Hematopoietic multipotent progenitor cell treated with erythropoietin and hydrocortisone succinate and interleukin-3 and kit ligand, for 6 days (in vitro differentiated cells): ENCODE measurements around the gene EPAS1.
A peak's percentile ranks its signal among the peaks of the same experiment; 100 is the strongest.
"Not testable (repeated sequence)": the region's sequence is repeated elsewhere in the genome, so short reads cannot be mapped to it uniquely, and the experiment has no call there.

Experiments
- DNase-seq: peaks from one replicate; pipeline ENCODE4 v3.0.0-alpha.2; 2015

The EPAS1 gene

DNA sequence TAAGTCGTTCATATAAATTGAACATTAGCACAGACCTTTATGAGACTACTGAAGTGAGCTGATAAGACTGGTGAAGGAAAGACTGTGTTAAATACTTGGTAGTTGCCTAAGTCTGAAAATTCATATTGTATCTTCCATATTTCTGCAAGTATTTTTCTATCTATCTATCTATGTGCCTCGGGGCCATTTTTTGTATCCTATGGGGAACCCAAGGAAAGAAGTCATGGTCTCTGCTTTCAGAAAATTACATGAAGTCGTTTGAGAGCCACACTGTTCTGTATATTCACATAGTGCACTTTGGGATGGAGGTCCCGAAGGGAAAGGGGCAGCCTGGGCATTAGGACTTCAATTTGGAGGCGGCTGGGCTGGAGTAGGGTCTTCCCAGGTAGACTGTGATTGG is 89.6 kb downstream of the EPAS1 start:
- DNase-seq: no peak

DNA sequence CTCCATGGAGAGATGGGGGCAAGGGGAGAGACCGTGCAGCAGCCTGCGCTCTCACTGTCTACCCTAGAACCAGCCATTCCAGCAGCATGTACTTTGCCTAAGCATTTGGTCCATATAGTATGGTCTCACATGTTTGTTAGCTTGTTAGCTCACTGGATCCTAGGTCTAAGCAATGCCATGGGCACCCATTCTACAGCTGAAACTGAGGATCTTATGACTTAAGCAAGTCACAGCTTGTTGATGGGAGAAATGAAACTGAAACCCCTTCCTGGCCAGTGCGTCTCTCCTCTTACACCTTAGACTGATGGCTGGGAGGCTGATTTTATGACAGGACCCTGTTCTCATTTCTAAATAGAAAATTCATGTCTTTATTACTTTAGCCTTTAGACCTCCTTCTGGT is 90.1 kb downstream of the EPAS1 start:
- DNase-seq: no peak

DNA sequence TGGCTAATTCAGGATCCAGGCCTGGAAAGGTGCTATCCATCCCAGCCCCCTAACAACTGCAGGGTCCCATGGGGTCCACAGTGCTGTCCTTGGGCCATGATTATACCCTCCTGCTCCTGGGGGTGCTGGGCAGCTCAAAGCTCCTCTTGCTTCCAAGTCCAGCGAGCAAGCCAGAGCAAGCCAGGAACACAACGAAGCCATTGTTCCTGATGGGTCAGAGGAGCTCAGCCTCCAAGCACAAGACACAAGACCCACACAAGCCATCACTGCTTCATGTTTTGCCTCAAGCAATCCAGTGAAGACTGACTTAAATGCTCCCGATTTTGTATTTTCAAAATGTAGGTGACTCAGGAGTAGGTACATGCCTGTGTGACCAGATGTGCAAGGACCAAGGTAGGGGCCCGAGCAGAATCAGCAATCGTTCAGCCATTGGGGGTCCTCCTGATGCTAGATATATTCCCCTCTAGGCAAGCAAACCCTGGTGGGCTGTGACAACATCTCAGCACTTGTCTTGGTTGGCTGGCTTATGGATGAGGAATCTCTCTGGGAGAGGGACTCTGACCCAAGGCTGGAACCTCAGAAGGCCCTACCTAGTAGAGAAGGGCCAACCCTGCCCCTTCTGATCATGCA is 90.8 kb downstream of the EPAS1 start:
- DNase-seq: no peak

DNA sequence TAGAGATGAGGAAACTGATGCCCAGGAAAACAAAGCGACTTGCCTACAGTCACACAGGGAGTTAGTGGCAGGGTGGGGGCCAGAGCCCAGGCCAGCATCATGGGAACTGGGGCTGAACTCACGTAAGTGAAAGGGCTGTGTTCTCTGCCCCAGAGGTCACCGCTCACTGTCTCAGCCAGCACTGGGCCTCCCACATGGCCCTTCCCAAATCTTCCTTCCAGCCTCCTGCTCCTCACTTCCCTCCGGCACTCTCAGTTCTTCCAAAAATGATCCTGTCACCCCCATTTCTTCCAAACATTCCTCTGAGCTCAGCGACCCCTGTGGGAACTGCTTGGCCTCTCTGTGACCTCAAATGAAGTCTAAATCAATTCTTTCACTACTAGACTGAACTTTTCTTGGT is 91.7 kb downstream of the EPAS1 start:
- DNase-seq: no peak

DNA sequence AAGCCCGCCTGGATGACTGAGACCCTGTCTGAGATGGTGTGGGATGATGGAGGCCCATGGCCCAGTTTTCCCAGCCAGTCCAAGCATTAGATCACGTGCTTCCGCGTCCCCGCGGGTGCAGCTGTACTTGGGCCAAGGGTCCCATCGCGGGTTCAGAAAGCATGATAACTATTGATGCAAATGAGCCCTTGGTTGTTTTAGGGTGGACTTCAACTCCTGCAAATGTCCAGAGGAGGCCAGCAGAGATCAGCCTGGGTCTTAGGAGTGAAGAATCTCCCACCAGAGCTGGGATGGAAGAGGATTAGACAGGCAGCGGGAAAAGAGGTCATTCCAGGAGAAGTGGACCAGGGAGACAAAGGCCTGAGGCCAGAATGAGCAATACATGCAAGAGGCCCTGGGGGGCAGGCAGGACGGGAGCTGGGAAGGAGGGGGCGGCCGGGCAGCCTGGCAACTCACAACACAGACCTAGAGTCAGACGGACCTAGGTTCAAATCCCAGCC is 92.3 kb downstream of the EPAS1 start:
- DNase-seq: no peak

DNA sequence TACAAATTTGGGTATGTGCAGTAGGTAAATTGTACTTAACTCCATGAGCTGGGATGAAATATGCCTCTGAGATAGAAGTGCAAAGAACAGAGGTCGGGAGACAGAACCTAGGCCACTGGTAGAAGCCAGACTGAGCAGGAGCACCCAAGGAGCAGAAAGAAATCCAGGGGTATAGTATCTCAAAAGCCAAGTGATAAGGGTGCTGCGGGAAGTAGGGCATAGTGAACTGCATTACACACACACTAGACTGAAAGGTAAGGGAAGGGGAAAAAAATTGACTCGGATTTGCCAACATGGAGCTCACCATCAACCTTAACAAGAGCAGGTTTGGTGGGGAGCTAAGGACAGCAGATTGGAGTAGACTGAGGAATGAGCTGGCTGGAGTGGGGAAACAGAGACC is 92.8 kb downstream of the EPAS1 start:
- DNase-seq: no peak

DNA sequence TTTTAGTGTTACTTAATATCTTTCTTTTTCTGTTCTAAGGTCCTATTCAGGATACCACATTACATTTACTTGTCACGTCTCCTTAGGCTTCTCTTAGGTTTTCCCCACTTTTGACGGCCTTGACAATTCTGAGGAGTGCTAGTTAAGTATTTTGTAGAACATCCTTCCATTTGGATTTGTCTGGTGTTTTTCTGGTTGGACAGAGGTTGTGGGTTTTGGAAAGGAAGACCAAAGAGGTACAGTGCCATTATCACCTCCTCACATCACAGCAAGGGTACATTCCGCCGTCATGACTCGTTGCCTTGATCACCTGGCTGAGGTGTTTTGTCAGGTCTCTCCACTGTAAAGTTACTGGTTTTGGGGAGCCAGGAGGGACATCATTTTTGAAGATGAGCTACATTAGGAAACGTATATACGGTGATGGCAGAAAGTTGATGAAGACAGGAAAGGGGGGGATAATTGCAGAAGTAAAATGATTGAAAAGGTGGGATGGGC is 93.7 kb downstream of the EPAS1 start:
- no peak for DNase-seq

DNA sequence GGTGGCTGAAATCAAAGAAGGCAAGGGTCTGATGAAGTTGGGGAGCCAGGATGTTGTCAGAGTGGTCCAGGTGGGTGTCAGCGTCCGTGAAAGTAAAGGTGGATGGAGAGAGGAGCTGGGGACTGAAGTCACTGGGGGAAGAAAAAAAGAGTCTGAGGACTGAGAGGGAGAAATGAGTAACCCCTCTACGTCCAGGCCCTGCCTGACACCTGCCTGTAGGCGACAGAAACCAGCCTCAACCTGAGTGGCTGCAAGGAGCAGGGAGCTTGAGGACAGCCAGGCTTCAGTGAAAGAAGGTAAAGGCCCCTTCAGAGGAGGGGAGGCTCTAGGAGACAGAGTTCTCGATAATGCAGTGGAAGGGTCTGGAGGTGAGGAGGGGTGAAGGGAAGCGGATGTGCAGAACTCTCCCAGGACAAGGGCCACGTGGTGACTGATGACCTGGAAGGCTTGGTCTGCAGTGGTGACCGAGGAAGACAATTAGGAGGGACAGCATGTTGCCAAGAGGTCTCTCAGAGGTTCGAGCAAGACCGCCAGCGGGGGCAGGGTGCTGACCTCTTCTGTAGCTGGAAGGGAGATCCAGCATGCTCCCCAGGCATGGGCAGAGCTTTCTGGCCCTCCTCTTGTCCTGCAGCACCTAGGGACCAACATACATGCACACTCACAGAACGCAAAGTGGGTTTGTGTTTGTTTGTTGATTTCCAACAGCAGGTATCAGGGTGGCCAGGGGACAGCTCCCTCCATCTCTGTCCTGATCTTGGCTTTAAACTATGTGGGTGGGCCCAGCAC is 95.5 kb downstream of the EPAS1 start:
- DNase-seq: no peak

DNA sequence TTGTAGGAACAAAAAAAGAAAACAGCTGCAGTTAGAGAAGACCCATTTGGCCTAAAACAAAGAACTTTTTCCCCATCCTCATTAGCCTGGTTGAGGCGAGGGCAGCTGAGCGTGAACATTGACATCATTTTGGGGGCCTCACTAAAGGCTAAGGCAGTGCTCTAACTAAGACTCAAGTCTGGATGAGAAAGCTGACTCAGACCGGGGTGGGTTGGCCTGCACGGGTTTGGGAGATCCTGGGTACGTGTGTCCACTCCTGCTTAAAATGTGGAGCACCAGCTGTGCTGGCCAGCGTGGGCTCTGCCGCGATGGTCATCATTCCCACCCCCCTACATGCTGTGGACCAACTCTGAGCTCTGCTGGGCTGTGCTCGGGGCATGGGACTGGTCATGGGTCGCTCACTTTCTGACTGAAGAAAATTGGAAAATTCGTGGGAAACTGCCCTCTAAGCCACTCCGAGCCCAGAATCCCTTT is 96.2 kb downstream of the EPAS1 start:
- DNase-seq: no peak

DNA sequence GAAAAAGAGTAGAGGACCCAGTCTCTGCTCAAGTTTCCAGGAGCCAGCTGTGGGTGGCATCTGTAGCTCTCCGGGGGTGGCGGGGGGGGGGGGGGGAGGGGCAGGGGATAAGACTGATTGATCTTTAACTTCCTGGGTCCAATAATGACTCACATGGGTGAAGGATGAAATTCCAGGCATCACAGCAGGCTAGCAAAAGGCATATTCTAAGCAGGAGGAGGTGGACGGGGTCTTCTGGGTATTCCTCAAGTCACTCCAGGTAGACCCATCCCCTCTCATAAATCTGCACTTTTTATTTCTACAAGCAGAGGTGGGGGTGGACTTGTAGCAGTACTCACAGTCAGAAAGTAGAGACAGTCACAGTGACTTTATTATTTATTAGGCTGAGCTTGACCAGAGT is 96.7 kb downstream of the EPAS1 start:
- no peak for DNase-seq

DNA sequence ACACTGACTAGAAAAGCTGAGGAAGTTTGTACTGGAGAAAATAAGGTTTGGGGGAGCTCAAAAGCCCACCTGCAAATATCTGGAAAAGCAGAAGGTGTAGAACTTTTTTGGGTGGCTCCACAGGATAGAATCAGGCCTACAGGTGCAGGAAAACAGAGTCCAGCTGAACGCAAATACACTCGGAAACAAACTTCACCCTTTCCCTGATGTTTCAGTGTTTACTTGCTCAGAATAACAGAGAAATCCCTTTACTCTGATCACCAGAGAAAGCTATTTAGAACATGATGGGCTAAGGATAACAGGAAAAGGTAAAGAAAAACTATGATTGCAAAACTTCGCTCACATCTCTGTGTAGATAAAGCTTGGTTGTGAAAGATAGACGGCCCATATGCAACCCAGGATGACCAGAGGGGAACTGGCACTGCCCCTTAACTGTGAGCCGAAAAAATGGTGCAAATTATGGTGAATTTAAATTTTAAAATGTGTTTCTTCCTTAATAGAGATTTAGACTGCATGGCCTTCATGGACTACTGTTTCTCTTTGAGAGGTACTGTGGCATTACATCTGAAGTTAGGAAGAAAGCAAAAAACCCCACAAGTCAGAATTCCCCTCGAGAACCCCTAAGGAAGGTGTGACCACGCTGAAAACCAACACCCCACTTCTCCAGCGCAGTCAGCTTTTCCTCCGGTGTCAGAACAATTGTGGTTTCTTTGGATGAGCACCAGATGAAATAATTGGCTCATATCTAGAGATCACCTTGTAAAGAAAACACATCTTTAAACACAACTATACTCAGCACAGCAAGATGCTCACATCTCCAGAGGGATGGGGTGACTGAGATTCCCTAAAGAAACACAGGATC is 97.7 kb downstream of the EPAS1 start:
- peak; percentile 66 for DNase-seq

DNA sequence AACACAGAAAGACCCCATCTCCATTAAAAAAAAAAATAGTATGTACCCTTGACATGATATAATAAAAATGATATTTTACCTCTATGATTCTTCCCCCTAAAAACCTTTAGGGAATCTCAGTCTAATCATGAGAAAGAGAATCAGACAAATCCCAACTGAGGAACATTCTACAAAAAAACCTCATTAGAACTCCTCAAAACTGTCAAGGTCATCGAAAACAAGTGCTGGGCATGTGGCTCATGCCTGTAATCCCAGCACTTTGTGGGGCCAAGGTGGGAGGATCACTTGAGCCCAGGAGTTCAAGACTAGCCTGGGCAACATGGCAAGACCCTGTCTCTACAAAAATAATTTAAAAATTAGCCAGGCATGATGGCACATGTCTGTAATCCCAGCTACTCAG is 98.5 kb downstream of the EPAS1 start:
- not testable (repeated sequence) for DNase-seq

DNA sequence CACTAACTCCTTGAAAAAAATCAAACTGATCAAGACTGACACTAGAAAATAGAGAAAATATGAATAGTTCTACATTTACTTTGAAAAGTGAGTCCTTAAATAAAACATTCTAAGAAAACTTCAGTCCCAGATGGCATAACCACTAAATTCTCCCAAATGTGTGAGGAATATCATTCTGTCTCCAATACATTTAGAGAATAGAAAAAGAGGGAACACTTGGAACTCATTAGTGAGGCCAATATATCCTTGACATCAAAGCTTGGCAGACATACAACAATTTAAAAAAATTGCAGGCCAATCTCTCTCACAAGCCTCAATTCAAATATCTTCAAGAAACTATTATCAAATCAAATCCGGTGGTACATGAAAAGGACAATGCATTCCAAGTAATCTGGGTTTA is 102.8 kb downstream of the EPAS1 start:
- no peak for DNase-seq

DNA sequence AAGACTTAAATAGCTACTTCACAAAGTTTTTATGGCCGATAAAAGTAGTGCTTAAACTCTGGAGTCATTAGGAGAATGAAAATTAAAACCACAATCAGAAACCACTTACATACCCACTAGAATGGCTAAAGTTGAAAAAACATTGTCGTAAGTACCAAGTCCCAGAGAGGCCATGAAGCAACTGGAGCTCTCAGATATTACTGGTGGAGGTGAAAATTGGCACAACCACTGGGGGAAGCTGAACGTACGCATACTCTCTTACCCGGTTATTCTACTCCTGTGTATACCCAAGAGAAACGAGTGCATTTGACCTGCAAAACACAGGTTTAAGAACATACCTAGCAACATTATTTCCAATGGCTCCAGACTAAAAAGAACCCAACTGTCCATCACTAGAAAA is 105.7 kb downstream of the EPAS1 start:
- DNase-seq: no peak

DNA sequence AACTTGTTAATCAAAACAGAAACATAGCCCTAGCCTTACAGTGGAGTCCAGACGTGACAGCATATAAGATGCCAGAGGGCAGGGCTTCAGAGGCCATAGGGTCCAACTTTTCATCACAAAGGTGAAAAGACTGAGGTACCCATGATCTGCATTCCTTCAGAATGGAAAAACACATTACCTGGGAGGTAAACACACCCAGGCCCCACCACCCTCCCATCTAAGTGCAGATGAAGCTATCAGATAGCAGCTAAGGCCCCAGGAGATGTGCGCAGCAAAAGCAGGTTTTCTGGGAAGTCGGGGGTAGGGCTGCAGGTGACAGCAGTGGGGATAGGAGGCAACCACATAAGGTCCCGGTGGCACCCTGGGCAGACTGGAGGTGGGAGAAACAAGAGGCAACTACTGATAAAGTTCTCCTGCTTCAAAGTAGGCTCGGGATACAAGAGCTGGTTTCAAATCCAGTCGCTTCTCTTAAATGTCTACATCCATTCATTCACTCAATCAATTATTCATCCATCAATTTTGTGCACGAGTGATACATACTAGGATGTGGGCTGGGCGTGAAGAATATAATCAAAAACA is 107.1 kb downstream of the EPAS1 start:
- DNase-seq: no peak

DNA sequence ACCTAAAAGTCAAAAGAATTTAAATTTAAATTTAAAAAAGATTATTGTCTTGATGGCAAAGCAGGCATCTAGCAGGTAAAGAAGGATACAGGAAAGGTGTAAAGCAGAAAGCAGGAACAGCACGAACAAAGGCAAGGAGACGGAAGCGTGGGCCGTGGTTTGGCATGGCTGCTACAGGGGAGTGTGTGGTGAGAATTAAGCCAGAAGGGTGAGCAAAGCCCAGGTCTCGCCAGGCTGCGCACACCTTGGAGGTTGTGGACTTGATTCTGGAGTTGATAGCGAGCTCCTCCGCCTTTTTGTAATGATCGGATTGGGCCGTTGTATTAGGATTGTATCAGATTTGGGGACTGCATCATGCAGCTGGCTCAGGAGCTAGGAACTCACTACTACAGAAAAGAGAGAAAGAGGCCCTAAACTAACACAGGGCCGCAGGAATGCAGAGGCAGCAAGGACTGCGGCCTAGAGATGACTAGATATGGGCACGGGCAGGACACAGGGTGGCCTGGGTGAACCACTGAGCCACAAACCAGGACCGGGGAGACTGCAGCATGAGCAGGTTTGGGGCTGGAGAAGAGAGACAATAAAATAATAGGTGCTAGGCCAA is 110.7 kb downstream of the EPAS1 start:
- DNase-seq: no peak

DNA sequence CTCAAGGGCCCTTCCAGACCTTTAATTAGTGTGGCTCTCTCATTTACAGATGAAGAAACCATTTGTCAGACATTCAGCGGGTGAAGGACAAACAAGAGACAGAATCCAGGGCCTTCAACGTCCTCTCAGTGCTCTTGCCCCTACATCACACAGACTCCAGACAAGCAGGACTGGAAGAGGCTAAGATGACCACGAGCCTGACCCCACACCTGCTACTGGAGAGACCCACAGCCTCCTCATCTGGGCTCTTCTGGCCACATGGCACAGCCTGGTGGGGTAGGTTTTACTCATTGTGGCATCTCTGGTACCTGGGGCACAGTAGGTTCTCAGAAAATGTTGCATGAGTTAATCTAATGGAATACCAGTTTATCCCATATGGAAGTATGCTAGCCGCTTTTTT is 112.5 kb downstream of the EPAS1 start:
- no peak for DNase-seq

DNA sequence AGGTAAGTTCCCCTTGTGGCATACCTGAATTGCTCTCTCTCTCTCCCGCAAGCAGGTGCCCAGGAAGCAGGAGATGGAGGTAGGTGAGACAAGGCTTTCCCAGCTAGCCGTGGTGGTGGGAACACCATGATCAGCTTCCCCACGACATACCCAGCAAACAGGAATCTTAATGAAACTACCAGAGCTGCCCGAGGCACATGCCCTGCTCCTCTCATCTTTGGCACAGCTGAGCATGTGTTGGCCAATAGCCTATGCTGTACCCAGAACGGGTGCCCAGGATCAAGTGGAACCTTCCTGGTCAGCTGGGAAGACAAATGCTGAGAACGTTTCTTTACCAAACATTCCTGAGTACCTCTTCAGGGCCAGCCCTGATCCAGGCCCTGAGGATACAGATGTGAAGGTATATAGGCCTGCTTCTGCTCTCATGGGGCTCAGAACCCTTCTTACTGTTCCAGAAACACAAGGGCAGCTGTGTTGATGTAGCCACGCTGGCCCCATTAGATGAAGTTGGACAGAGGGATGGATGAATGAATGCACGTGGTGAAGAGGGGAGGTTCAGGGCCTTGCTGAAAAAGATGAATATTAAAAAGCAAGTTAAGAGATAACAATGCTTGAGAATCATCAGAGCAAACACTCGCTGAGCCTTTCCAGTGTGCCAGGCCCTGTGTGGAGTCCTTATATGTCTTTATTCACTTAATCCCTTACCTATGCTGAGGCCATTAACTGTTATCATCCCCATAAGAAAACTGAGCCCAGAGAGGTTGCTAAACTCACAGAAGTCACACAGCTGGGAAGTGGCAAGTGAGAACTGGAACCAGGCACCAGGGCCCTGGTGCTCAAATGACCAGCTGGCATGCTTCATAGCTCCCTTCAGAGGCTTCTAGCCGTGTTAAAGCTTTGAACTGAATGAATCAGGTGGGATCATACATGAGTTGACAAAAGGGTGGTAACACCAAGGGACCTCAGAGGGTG is 113.4 kb downstream of the EPAS1 start:
- DNase-seq: no peak

DNA sequence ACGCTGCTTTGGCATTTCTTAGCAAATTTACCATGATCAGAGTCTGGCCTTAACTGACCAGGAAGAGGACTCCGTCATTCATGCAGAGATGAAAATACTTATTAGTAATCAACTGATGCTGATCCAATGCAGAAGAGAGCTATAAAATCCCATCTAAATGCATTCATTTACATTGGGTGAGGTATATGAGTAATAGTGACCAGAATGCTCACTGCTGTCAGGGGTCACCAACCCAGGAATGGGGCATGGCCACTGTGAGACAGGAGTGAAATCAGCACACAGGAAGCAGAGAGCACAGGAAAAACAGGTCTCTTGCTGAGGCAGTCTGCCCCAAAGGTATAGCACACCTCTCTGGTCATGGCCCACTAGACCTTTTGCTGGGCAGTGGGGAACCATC is 114.0 kb downstream of the EPAS1 start:
- DNase-seq: no peak

DNA sequence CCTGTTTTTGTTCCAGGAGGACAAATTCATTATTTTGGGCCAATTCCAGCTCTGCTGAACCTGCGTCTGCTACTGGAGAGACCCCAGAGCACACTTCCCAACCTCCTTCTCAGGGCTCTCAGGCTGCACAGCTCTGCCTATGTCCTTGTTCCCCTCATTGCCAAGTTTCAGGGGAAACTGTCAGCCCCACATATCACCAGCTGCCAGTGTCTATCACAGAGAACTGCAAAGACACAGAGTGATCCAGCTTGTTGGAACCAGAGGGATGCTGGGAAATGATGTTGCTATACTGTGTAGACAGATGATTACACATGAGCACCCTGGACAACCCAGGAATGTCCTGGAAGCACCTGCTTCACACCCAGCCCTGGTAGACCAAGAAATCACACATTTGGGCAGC is 114.8 kb downstream of the EPAS1 start:
- no peak for DNase-seq

DNA sequence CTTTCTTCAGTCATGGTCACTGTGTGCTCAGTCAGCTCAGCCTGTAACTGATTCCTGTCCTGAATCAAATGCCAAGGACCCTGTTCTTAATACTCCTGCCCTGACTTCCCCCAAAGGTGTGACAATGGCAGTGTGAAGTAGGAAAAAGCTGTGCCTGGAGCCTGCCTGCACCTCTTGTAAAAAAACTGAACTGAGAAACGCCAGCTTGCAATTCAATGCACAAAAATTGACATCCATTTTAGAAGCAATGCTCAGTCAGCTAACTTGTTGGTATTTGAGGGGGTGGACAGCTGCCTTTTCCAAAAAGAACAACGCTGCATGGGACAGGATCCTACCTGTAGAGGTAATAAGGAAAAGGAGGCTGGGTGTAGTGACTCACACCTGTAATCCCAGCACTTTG is 115.9 kb downstream of the EPAS1 start:
- no peak for DNase-seq
